HCT116 (cell line): ENCODE results near the gene KLHDC3. TPM values are rescaled to one million over a fixed set of nuclear protein-coding genes. Genes with fewer than 3 reads are reported as not detected.

Source experiments
- ATAC-seq: fragments of 200-7000 bp; cut with Tn5 transposase; 2 replicates; pipeline ENCODE4 v1.9.1; 2020; ENCODE audit warnings: mild to moderate bottlenecking, moderate library complexity
- BruUV-seq: library from RNA; stranded (reverse); fragments of 400-500 nt; replicated peaks from 2 replicates; lab custom pipeline; 2021; lab: Mats Ljungman, UMichigan
- CTCF ChIA-PET: fragments of 300-600 bp; sonication (Branson Sonifier 250); formaldehyde crosslinking; loops from one replicate; lab custom pipeline; 2021; ENCODE audit warnings: antibody characterized with exemption; lab: Charles Lee
- POLR2A ChIA-PET: fragments of 300-600, 350-600 bp; sonication (Branson Sonifier 250); formaldehyde crosslinking; loops from one replicate; lab custom pipeline; 2021; ENCODE audit warnings: antibody characterized with exemption; lab: Charles Lee
- RAD21 ChIA-PET, 2 experiments: fragments of 300-600 bp; sonication (Branson Sonifier 250); formaldehyde crosslinking; loops; one replicate each; lab custom pipeline; 2023; ENCODE audit warnings: low total read pairs in 2 of 2; ENCODE audit not compliant: uncharacterized antibody in 2 of 2, unreplicated experiment in 2 of 2, low non-redundant PET in 1 of 2; lab: Charles Lee
- DNase-seq: peaks from one replicate; pipeline ENCODE4 v3.0.0-alpha.2; 2010; ENCODE audit warnings: low read depth, low spot score
- H2AFZ ChIP-seq: fragments of 200-600 bp; shearing (Covaris generic), sonication (generic); 2 replicates; pipeline ENCODE4 v1.6.1; 2017; ENCODE audit warnings: low read depth, mixed run types, mixed read lengths, antibody characterized with exemption, low read length; ENCODE audit not compliant: poor library complexity, severe bottlenecking
- H3K27ac ChIP-seq: 2 replicates; pipeline ENCODE4 v1.5.1; 2012; ENCODE audit warnings: low read depth, low read length
- H3K27me3 ChIP-seq: fragments of 200-600 bp; sonication (generic); 2 replicates; pipeline ENCODE4 v1.6.1; 2016; ENCODE audit warnings: mixed run types, low read length, mixed read lengths; ENCODE audit not compliant: insufficient read depth
- H3K36me3 ChIP-seq, 2 experiments: fragments of 200-500 bp in 1 of 2; fragments of 200-600 bp in 1 of 2; sonication (Bioruptor generic) in 1 of 2; sonication (generic) in 1 of 2; 2 replicates each; pipeline versions ENCODE4 v1.5.1 to v1.6.1; 2014 to 2016; ENCODE audit warnings: low read length in 2 of 2, inconsistent platforms in 1 of 2, mixed read lengths in 1 of 2, mixed run types in 1 of 2; ENCODE audit not compliant: insufficient read depth in 2 of 2, control insufficient read depth in 1 of 2
- H3K4me1 ChIP-seq, 2 experiments: fragments of 200-600 bp in 1 of 2; sonication (generic) in 1 of 2; 2 replicates each; pipeline versions ENCODE4 v1.5.1 to v1.6.1; 2012 to 2017; ENCODE audit warnings: low read length in 2 of 2, inconsistent platforms in 1 of 2, mild to moderate bottlenecking in 1 of 2, mixed read lengths in 1 of 2, mixed run types in 1 of 2, moderate library complexity in 1 of 2; ENCODE audit not compliant: insufficient read depth in 2 of 2, control insufficient read depth in 1 of 2
- H3K4me2 ChIP-seq: fragments of 200-600 bp; sonication (generic); 2 replicates; pipeline ENCODE4 v1.6.1; 2017; ENCODE audit warnings: mixed run types, low read length, mixed read lengths
- H3K4me3 ChIP-seq, 2 experiments: fragments of 200-600 bp in 1 of 2; sonication (generic) in 1 of 2; replicated peaks in 1 of 2; 2 replicates each; pipeline ENCODE4 v1.5.1; 2011 to 2016; ENCODE audit warnings: low read length in 2 of 2, control low read depth in 1 of 2, low read depth in 1 of 2, mild to moderate bottlenecking in 1 of 2, mixed read lengths in 1 of 2, mixed run types in 1 of 2
- H3K79me2 ChIP-seq: fragments of 200-600 bp; sonication (generic); 2 replicates; pipeline ENCODE4 v1.6.1; 2017; ENCODE audit warnings: mild to moderate bottlenecking, mixed run types, low read length, moderate library complexity, mixed read lengths; ENCODE audit not compliant: insufficient read depth
- H3K9ac ChIP-seq: fragments of 200-600 bp; sonication (generic); 2 replicates; pipeline ENCODE4 v1.6.1; 2016; ENCODE audit warnings: low read length, mixed read lengths
- H3K9me2 ChIP-seq: fragments of 200-600 bp; sonication (generic), shearing (Covaris generic); 2 replicates; pipeline ENCODE4 v1.6.1; 2017; ENCODE audit warnings: mixed run types, mild to moderate bottlenecking, moderate library complexity; ENCODE audit not compliant: insufficient read depth
- H3K9me3 ChIP-seq, 2 experiments: fragments of 200-500 bp in 1 of 2; fragments of 200-600 bp in 1 of 2; sonication (Bioruptor generic) in 1 of 2; sonication (generic) in 1 of 2; 2 replicates each; pipeline ENCODE4 v1.6.1; 2014 to 2017; ENCODE audit warnings: low read length in 2 of 2, mixed read lengths in 2 of 2, inconsistent platforms in 1 of 2, low read depth in 1 of 2, mild to moderate bottlenecking in 1 of 2, mixed run types in 1 of 2, moderate library complexity in 1 of 2; ENCODE audit not compliant: control insufficient read depth in 1 of 2, insufficient read depth in 1 of 2
- H4K20me1 ChIP-seq: fragments of 200-600 bp; sonication (generic), shearing (Covaris generic); 2 replicates; pipeline ENCODE4 v1.6.1; 2017; ENCODE audit warnings: mixed run types, mild to moderate bottlenecking, moderate library complexity; ENCODE audit not compliant: insufficient read depth
- CBX3 ChIP-seq: IDR thresholded peaks from 2 replicates; pipeline ENCODE4 v1.6.1; 2012; ENCODE audit warnings: low read depth
- CEBPB ChIP-seq: IDR thresholded peaks from 2 replicates; pipeline ENCODE4 v1.6.1; 2012; ENCODE audit warnings: low read depth
- EGR1 ChIP-seq: IDR thresholded peaks from 2 replicates; pipeline ENCODE4 v1.6.1; 2012; ENCODE audit warnings: low read depth
- ELF1 ChIP-seq: IDR thresholded peaks from 2 replicates; pipeline ENCODE4 v1.6.1; 2012; ENCODE audit warnings: low read depth, borderline replicate concordance
- EZH2phosphoT487 ChIP-seq: fragments of 200-600 bp; IDR thresholded peaks from 2 replicates; pipeline ENCODE4 v1.6.1; 2018; ENCODE audit warnings: antibody characterized with exemption, borderline replicate concordance
- FOSL1 ChIP-seq: IDR thresholded peaks from 2 replicates; pipeline ENCODE4 v1.6.1; 2012; ENCODE audit warnings: low read depth
- JUND ChIP-seq: IDR thresholded peaks from 2 replicates; pipeline ENCODE4 v1.6.1; 2012
- RAD21 ChIP-seq: IDR thresholded peaks from 2 replicates; pipeline ENCODE4 v1.6.1; 2012; ENCODE audit warnings: low read depth, mild to moderate bottlenecking
- SIN3A ChIP-seq: IDR thresholded peaks from 2 replicates; pipeline ENCODE4 v1.6.1; 2012; ENCODE audit warnings: low read depth
- SP1 ChIP-seq: IDR thresholded peaks from 2 replicates; pipeline ENCODE4 v1.6.1; 2012; ENCODE audit warnings: low read depth
- SRF ChIP-seq: IDR thresholded peaks from 2 replicates; pipeline ENCODE4 v1.6.1; 2012; ENCODE audit warnings: low read depth
- TCF7L2 ChIP-seq: IDR thresholded peaks from 2 replicates; pipeline ENCODE4 v1.7.0; 2011; ENCODE audit warnings: borderline replicate concordance, inconsistent platforms; ENCODE audit not compliant: insufficient read depth, insufficient read length; ENCODE audit errors: extremely low read depth
- YY1 ChIP-seq: IDR thresholded peaks from 2 replicates; pipeline ENCODE4 v1.6.1; 2011; ENCODE audit warnings: low read length, low read depth, moderate library complexity, mild to moderate bottlenecking; ENCODE audit not compliant: insufficient replicate concordance; ENCODE audit errors: extremely low read depth
- ZFX ChIP-seq: fragments of 450-650 bp; IDR thresholded peaks from 2 replicates; pipeline ENCODE4 v1.6.1; 2017
- ZNF274 ChIP-seq: fragments of 200-500 bp; sonication (Bioruptor generic); IDR thresholded peaks from 2 replicates; pipeline ENCODE4 v1.6.1; 2014; ENCODE audit warnings: mild to moderate bottlenecking, low read depth, low read length, inconsistent platforms
- intact Hi-C: fragments of 100-400 bp; cut with micrococcal nuclease; formaldehyde crosslinking; loops from 2 replicates; pipeline ENCODE4 v1.10.0; 2022
- total RNA-seq: library from RNA; stranded (reverse); gene quantifications from one replicate; pipeline ENCODE4 v1.2.1, GENCODE V29; 2021; ENCODE audit not compliant: unreplicated experiment
- TF ChIP-seq, protein P1 (sequence below): IDR thresholded peaks from 2 replicates; pipeline ENCODE4 v1.6.1; 2011; ENCODE audit warnings: mild to moderate bottlenecking, low read length, moderate library complexity; ENCODE audit not compliant: insufficient replicate concordance; ENCODE audit errors: extremely low read depth
- TF ChIP-seq, protein P2 (sequence below): IDR thresholded peaks from 2 replicates; pipeline ENCODE4 v1.6.1; 2012
- TF ChIP-seq, protein P3 (sequence below): IDR thresholded peaks from 2 replicates; pipeline ENCODE4 v1.6.1; 2012; ENCODE audit warnings: low read depth
- TF ChIP-seq, protein P4 (sequence below): IDR thresholded peaks from 2 replicates; pipeline ENCODE4 v1.6.1; 2012

Gene KLHDC3
- total RNA-seq, 1 experiment from 2014 or later: 67.2 TPM

GRCh38 chr6:42968126-42968701, 45.8 kb upstream of the KLHDC3 start (continued):
- TF ChIP-seq, protein P1, sequence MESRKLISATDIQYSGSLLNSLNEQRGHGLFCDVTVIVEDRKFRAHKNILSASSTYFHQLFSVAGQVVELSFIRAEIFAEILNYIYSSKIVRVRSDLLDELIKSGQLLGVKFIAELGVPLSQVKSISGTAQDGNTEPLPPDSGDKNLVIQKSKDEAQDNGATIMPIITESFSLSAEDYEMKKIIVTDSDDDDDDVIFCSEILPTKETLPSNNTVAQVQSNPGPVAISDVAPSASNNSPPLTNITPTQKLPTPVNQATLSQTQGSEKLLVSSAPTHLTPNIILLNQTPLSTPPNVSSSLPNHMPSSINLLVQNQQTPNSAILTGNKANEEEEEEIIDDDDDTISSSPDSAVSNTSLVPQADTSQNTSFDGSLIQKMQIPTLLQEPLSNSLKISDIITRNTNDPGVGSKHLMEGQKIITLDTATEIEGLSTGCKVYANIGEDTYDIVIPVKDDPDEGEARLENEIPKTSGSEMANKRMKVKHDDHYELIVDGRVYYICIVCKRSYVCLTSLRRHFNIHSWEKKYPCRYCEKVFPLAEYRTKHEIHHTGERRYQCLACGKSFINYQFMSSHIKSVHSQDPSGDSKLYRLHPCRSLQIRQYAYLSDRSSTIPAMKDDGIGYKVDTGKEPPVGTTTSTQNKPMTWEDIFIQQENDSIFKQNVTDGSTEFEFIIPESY: no peak
- TF ChIP-seq ELF1 (no peak), CEBPB (no peak)

DNA sequence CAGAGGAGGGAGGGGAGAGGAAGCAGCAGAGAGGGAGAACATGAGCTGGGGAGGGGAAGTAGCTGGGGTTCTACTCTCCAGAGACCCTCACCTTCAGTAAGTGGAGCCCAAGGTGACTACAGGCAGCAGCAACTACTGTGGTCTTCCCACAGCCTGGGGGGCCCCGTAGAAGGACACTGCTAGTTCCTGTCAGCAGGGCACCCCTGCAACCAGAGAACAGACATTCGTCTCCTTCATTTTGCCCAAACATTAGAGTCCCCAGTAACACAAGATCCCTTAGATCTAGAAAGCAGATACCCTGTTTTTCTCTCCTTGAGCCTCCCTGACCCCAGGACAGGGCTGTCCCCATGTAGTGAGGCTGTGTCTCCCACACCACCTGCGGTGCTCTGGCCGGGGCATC, 45.3 kb upstream of the KLHDC3 start:
- no peaks in the 10 kb centered on the region for H3K79me2 ChIP-seq
- intact Hi-C loops: no loop called here
- no peak overlapping the region for H2AFZ ChIP-seq
- no peaks in the 10 kb centered on the region for H3K9me3 ChIP-seq
- ChIA-PET CTCF (no interaction called here), RAD21 (no interaction called here), POLR2A (no interaction called here)
- no peak overlapping the region for H3K4me3 ChIP-seq
- no TSS peak for BruUV-seq
- H3K9me2 ChIP-seq: no peaks in the 10 kb centered on the region
- H3K36me3 ChIP-seq: peaks cover 0 to 3% of the 10 kb centered on the region in 2 experiments; a peak in 2 of 4 replicates
- H4K20me1 ChIP-seq: no peaks in the 10 kb centered on the region
- ATAC-seq (no peak), DNase-seq (no peak)
- H3K4me2 ChIP-seq: no peak overlapping the region
- no peak overlapping the region for H3K9ac ChIP-seq
- H3K4me1 ChIP-seq: peaks cover 15 to 27% of the 10 kb centered on the region in 2 experiments
- H3K27ac ChIP-seq: no peak overlapping the region
- no peak for TF ChIP-seq SIN3A
- no peak for TF ChIP-seq CBX3
- TF ChIP-seq EZH2phosphoT487: no peak
- TF ChIP-seq, protein P2, sequence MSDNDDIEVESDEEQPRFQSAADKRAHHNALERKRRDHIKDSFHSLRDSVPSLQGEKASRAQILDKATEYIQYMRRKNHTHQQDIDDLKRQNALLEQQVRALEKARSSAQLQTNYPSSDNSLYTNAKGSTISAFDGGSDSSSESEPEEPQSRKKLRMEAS: no peak
- TF ChIP-seq, protein P3, sequence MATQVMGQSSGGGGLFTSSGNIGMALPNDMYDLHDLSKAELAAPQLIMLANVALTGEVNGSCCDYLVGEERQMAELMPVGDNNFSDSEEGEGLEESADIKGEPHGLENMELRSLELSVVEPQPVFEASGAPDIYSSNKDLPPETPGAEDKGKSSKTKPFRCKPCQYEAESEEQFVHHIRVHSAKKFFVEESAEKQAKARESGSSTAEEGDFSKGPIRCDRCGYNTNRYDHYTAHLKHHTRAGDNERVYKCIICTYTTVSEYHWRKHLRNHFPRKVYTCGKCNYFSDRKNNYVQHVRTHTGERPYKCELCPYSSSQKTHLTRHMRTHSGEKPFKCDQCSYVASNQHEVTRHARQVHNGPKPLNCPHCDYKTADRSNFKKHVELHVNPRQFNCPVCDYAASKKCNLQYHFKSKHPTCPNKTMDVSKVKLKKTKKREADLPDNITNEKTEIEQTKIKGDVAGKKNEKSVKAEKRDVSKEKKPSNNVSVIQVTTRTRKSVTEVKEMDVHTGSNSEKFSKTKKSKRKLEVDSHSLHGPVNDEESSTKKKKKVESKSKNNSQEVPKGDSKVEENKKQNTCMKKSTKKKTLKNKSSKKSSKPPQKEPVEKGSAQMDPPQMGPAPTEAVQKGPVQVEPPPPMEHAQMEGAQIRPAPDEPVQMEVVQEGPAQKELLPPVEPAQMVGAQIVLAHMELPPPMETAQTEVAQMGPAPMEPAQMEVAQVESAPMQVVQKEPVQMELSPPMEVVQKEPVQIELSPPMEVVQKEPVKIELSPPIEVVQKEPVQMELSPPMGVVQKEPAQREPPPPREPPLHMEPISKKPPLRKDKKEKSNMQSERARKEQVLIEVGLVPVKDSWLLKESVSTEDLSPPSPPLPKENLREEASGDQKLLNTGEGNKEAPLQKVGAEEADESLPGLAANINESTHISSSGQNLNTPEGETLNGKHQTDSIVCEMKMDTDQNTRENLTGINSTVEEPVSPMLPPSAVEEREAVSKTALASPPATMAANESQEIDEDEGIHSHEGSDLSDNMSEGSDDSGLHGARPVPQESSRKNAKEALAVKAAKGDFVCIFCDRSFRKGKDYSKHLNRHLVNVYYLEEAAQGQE: no peak
- no peak for TF ChIP-seq SRF
- no peak for TF ChIP-seq ZFX
- TF ChIP-seq, protein P4, sequence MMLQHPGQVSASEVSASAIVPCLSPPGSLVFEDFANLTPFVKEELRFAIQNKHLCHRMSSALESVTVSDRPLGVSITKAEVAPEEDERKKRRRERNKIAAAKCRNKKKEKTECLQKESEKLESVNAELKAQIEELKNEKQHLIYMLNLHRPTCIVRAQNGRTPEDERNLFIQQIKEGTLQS: no peak
- TF ChIP-seq YY1: no peak
- no peak for TF ChIP-seq JUND
- TF ChIP-seq RAD21: no peak
- TF ChIP-seq ZNF274: no peak
- TF ChIP-seq FOSL1: no peak
- no peak for TF ChIP-seq EGR1
- TF ChIP-seq ELF1: no peak
- TF ChIP-seq SP1: no peak
- TF ChIP-seq TCF7L2: no peak
- H3K27me3 ChIP-seq: no peaks in the 10 kb centered on the region
